SK-N-SH treated with all-trans-retinoic acid at 6 μM for 48 hours (cell line): Measurements from ENCODE around the gene NEK10.

ENCODE experiments used
- ATAC-seq: fragments of 200-7000 bp; cut with Tn5 transposase; 3 replicates; pipeline ENCODE4 v1.9.1; 2020; ENCODE audit warnings: mild to moderate bottlenecking, moderate library complexity
- ARNTL ChIP-seq: fragments of 450-650 bp; formaldehyde crosslinking; IDR thresholded peaks from 2 replicates; pipeline ENCODE4 v1.5.0; 2020; ENCODE audit warnings: low read depth, mild to moderate bottlenecking, moderate library complexity, borderline replicate concordance
- BACH2 ChIP-seq: fragments of 250-450 bp; sonication (Bioruptor Pico); IDR thresholded peaks from 2 replicates; pipeline ENCODE4 v1.9.0; 2021; ENCODE audit warnings: mild to moderate bottlenecking, borderline replicate concordance
- CSDC2 ChIP-seq: fragments of 250-450 bp; sonication (Bioruptor Pico); IDR thresholded peaks from 2 replicates; pipeline ENCODE4 v1.5.0; 2020; ENCODE audit warnings: mild to moderate bottlenecking, moderate library complexity
- ESRRG ChIP-seq: fragments of 250-450 bp; sonication (Bioruptor Pico); IDR thresholded peaks from 2 replicates; pipeline ENCODE4 v1.6.1; 2021; ENCODE audit warnings: mild to moderate bottlenecking
- GLIS3 ChIP-seq: fragments of 250-450 bp; sonication (Bioruptor Pico); IDR thresholded peaks from 2 replicates; pipeline ENCODE4 v1.5.0; 2020; ENCODE audit warnings: mild to moderate bottlenecking, moderate library complexity
- ISL1 ChIP-seq: fragments of 250-450 bp; sonication (Bioruptor Pico); IDR thresholded peaks from 2 replicates; pipeline ENCODE4 v2.1.2; 2022; ENCODE audit warnings: mild to moderate bottlenecking, moderate library complexity
- OSR1 ChIP-seq: fragments of 250-450 bp; sonication (Bioruptor Pico); IDR thresholded peaks from 2 replicates; pipeline ENCODE4 v1.8.0; 2022; ENCODE audit warnings: moderate library complexity, mild to moderate bottlenecking, inconsistent platforms
- PPARA ChIP-seq: fragments of 250-450 bp; sonication (Bioruptor Pico); IDR thresholded peaks from 2 replicates; pipeline ENCODE4 v1.5.0; 2020; ENCODE audit warnings: mild to moderate bottlenecking, borderline replicate concordance
- RARB ChIP-seq: fragments of 250-450 bp; sonication (Bioruptor Pico); IDR thresholded peaks from 2 replicates; pipeline ENCODE4 v1.8.0; 2021; ENCODE audit warnings: mild to moderate bottlenecking, moderate library complexity
- SNAI2 ChIP-seq: fragments of 250-450 bp; sonication (Bioruptor Pico); IDR thresholded peaks from 2 replicates; pipeline ENCODE4 v1.5.0; 2020; ENCODE audit warnings: mild to moderate bottlenecking, moderate library complexity
- TCF4 ChIP-seq: fragments of 250-450 bp; sonication (Bioruptor Pico); IDR thresholded peaks from 2 replicates; pipeline ENCODE4 v1.8.0; 2021; ENCODE audit warnings: mild to moderate bottlenecking, moderate library complexity, borderline replicate concordance
- TOX ChIP-seq: fragments of 250-450 bp; sonication (Bioruptor Pico); IDR thresholded peaks from 2 replicates; pipeline ENCODE4 v1.8.0; 2021; ENCODE audit warnings: mild to moderate bottlenecking, moderate library complexity, borderline replicate concordance
- ZC3H10 ChIP-seq: fragments of 250-450 bp; sonication (Bioruptor Pico); IDR thresholded peaks from 2 replicates; pipeline ENCODE4 v1.5.1; 2021; ENCODE audit warnings: mild to moderate bottlenecking, moderate library complexity
- ZFP3 ChIP-seq: fragments of 250-450 bp; sonication (Bioruptor Pico); IDR thresholded peaks from 2 replicates; pipeline ENCODE4 v1.5.0; 2020; ENCODE audit warnings: mild to moderate bottlenecking, moderate library complexity
- ZFP30 ChIP-seq: fragments of 450-650 bp; formaldehyde crosslinking; IDR thresholded peaks from 2 replicates; pipeline ENCODE4 v1.5.0; 2022; ENCODE audit warnings: mild to moderate bottlenecking, moderate library complexity
- ZNF565 ChIP-seq: fragments of 450-650 bp; formaldehyde crosslinking; conservative IDR thresholded peaks from 2 replicates; pipeline ENCODE4 v1.5.0; 2020; ENCODE audit warnings: low read depth, mild to moderate bottlenecking, moderate library complexity
- ZNF70 ChIP-seq: fragments of 450-650 bp; formaldehyde crosslinking; IDR thresholded peaks from 2 replicates; pipeline ENCODE4 v1.5.0; 2020; ENCODE audit warnings: mild to moderate bottlenecking, moderate library complexity
- ZNF8 ChIP-seq: fragments of 450-650 bp; formaldehyde crosslinking; IDR thresholded peaks from 2 replicates; pipeline ENCODE4 v1.5.0; 2020; ENCODE audit warnings: mild to moderate bottlenecking, moderate library complexity
- TF ChIP-seq, protein P1 (sequence below): fragments of 250-450 bp; sonication (Bioruptor Pico); IDR thresholded peaks from 2 replicates; pipeline ENCODE4 v1.8.0; 2021; ENCODE audit warnings: low read depth, mild to moderate bottlenecking, moderate library complexity, borderline replicate concordance
- TF ChIP-seq, protein P2 (sequence below): fragments of 250-450 bp; sonication (Bioruptor Pico); IDR thresholded peaks from 2 replicates; pipeline ENCODE4 v1.8.0; 2020; ENCODE audit warnings: mild to moderate bottlenecking, moderate library complexity, borderline replicate concordance
- TF ChIP-seq, protein P3 (sequence below): fragments of 250-450 bp; sonication (Bioruptor Pico); IDR thresholded peaks from 2 replicates; pipeline ENCODE4 v1.5.0; 2020; ENCODE audit warnings: mild to moderate bottlenecking, moderate library complexity
- TF ChIP-seq, protein P4 (sequence below): fragments of 250-450 bp; sonication (Bioruptor Pico); IDR thresholded peaks from 2 replicates; pipeline ENCODE4 v1.5.1; 2020; ENCODE audit warnings: low read depth, mild to moderate bottlenecking, moderate library complexity

Gene NEK10

DNA sequence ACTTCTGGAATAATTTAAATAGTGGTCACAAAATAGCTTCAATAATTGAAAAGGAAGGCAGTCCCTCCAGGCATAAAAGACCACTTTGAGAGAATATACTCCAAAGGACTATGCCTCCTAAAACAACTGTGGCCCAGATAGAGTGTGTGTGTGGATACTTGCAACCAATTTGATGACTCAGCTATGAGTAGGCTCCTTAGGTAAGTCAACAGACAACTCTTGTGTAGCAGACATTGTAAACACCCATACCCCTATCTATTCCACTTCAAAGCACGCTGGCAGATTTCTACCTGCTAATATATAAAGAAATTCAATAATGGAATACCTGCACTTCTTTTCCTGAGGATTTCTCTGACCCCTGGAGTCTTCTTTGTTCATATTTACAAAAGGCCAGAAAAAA, 254.5 kb downstream of the NEK10 start:
- no peak for ATAC-seq
- no peak for TF ChIP-seq BACH2 (CRISPR knock-in tag)
- TF ChIP-seq TCF4 (CRISPR knock-in tag): no peak
- TF ChIP-seq ZNF565: no peak

DNA sequence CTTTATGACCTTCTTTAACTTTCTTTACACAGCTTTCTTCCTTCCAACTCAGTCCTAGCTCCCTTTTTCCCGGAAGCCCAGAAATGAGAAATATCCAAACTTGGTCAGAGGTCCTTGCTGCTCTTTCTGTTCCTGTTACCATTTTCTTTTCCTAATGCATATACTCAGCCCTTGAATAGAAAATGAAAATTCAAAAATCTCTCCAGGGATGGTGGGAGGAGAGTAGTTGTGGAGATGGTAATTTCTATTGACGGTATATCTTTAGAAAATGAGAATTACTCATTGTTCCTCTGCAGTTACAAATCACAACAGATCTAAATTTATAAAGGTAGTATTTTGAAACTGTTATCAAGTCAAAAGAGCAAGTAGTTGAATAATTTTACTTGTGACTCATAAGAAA, 255.1 kb downstream of the NEK10 start:
- TF ChIP-seq RARB (CRISPR knock-in tag) (no peak), ZNF70 (no peak), SNAI2 (CRISPR knock-in tag) (no peak), ARNTL (CRISPR knock-in tag) (no peak), ZC3H10 (no peak), ZFP3 (CRISPR knock-in tag) (no peak), ZNF565 (no peak), TOX (CRISPR knock-in tag) (no peak)
- TF ChIP-seq, protein P1, sequence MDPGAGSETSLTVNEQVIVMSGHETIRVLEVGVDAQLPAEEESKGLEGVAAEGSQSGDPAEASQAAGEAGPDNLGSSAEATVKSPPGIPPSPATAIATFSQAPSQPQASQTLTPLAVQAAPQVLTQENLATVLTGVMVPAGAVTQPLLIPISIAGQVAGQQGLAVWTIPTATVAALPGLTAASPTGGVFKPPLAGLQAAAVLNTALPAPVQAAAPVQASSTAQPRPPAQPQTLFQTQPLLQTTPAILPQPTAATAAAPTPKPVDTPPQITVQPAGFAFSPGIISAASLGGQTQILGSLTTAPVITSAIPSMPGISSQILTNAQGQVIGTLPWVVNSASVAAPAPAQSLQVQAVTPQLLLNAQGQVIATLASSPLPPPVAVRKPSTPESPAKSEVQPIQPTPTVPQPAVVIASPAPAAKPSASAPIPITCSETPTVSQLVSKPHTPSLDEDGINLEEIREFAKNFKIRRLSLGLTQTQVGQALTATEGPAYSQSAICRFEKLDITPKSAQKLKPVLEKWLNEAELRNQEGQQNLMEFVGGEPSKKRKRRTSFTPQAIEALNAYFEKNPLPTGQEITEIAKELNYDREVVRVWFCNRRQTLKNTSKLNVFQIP: no peak
- TF ChIP-seq, protein P2, sequence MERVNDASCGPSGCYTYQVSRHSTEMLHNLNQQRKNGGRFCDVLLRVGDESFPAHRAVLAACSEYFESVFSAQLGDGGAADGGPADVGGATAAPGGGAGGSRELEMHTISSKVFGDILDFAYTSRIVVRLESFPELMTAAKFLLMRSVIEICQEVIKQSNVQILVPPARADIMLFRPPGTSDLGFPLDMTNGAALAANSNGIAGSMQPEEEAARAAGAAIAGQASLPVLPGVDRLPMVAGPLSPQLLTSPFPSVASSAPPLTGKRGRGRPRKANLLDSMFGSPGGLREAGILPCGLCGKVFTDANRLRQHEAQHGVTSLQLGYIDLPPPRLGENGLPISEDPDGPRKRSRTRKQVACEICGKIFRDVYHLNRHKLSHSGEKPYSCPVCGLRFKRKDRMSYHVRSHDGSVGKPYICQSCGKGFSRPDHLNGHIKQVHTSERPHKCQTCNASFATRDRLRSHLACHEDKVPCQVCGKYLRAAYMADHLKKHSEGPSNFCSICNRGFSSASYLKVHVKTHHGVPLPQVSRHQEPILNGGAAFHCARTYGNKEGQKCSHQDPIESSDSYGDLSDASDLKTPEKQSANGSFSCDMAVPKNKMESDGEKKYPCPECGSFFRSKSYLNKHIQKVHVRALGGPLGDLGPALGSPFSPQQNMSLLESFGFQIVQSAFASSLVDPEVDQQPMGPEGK (CRISPR knock-in tag): no peak
- TF ChIP-seq, protein P3, sequence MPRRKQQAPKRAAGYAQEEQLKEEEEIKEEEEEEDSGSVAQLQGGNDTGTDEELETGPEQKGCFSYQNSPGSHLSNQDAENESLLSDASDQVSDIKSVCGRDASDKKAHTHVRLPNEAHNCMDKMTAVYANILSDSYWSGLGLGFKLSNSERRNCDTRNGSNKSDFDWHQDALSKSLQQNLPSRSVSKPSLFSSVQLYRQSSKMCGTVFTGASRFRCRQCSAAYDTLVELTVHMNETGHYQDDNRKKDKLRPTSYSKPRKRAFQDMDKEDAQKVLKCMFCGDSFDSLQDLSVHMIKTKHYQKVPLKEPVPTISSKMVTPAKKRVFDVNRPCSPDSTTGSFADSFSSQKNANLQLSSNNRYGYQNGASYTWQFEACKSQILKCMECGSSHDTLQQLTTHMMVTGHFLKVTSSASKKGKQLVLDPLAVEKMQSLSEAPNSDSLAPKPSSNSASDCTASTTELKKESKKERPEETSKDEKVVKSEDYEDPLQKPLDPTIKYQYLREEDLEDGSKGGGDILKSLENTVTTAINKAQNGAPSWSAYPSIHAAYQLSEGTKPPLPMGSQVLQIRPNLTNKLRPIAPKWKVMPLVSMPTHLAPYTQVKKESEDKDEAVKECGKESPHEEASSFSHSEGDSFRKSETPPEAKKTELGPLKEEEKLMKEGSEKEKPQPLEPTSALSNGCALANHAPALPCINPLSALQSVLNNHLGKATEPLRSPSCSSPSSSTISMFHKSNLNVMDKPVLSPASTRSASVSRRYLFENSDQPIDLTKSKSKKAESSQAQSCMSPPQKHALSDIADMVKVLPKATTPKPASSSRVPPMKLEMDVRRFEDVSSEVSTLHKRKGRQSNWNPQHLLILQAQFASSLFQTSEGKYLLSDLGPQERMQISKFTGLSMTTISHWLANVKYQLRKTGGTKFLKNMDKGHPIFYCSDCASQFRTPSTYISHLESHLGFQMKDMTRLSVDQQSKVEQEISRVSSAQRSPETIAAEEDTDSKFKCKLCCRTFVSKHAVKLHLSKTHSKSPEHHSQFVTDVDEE (CRISPR knock-in tag): no peak
- TF ChIP-seq, protein P4, sequence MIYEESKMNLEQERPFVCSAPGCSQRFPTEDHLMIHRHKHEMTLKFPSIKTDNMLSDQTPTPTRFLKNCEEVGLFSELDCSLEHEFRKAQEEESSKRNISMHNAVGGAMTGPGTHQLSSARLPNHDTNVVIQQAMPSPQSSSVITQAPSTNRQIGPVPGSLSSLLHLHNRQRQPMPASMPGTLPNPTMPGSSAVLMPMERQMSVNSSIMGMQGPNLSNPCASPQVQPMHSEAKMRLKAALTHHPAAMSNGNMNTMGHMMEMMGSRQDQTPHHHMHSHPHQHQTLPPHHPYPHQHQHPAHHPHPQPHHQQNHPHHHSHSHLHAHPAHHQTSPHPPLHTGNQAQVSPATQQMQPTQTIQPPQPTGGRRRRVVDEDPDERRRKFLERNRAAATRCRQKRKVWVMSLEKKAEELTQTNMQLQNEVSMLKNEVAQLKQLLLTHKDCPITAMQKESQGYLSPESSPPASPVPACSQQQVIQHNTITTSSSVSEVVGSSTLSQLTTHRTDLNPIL: no peak
- ATAC-seq: no peak

DNA sequence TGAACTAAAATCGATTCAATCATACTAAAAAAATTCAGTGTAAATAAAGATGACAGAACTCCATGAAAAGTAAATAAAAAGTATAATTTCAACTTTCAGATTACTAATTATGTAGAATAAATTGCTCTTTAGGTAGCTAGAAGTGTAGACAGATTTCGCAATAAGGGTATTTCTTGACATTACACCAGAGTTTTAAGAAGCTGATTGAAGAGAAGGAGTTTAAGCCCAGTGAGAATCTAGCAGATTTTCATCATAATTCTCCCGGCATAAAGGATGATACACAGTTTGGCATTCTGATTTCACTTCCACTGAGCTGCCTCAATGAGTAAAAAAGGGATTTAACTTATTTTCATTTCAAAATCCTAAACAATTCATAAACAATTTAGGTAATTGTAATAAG, 259.2 kb downstream of the NEK10 start:
- no peak for ATAC-seq
- no peak for TF ChIP-seq ESRRG (CRISPR knock-in tag)
- no peak for TF ChIP-seq CSDC2 (CRISPR knock-in tag)
- TF ChIP-seq ZC3H10: no peak
- no peak for TF ChIP-seq PPARA (CRISPR knock-in tag)
- no peak for TF ChIP-seq ARNTL (CRISPR knock-in tag)
- no peak for TF ChIP-seq RARB (CRISPR knock-in tag)
- no peak for TF ChIP-seq ISL1 (CRISPR knock-in tag)
- TF ChIP-seq TOX (CRISPR knock-in tag): no peak
- no peak for TF ChIP-seq ZFP30 (CRISPR knock-in tag)

DNA sequence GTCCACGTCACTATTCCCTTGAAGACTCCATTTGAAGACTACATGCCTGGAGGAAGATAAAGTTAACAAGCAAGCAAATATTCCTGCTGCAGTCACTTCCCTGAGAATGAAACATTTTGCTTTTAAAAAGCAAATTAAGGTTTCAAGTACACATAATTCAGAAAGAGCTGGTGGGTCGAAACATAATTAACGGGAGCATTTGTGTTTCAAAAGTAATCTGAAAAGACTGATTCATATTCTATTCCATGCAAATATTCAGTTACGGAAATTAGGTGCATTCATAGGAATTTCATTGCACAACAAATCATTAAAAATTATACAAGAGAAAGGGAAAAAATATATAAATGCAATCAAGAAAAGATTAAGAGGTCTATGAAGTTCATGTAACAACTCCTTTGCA, 260.9 kb downstream of the NEK10 start:
- TF ChIP-seq TOX (CRISPR knock-in tag) (no peak), ZNF70 (no peak), ZNF8 (CRISPR knock-in tag) (no peak)
- TF ChIP-seq, all 23 proteins: peak for 0
- no peak for ATAC-seq

DNA sequence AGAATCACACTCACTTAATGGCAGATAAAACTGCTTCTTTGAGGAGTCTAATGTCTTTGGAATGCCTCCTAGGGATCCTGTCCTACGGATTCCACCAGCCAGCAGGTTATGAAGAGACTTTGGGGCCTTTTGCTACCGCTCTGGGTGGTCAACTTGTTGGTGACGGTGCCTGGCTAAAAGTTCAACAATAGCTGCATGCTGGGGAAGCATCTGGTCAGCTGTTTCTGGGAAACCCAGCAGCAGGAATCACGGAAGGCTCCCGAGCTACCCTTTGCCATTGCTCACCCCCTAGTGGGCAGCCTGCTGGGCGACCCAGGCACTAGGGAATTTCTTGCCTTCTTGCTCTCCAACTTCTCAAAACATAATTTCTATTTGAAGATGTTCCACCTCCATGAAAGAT, 263.3 kb downstream of the NEK10 start:
- ATAC-seq: no peak
- TF ChIP-seq, protein P3 (CRISPR knock-in tag): no peak
- TF ChIP-seq, protein P1: no peak
- TF ChIP-seq GLIS3 (CRISPR knock-in tag): no peak
- no peak for TF ChIP-seq OSR1
- no peak for TF ChIP-seq ESRRG (CRISPR knock-in tag)
- TF ChIP-seq CSDC2 (CRISPR knock-in tag): no peak
- TF ChIP-seq RARB (CRISPR knock-in tag): no peak
- TF ChIP-seq TCF4 (CRISPR knock-in tag): no peak
- TF ChIP-seq ZNF8 (CRISPR knock-in tag): no peak
